Cerebellar cortex (tissue), 1 donor: ENCODE data around the gene PLB1.

Experiments used
- DNase-seq: peaks from one replicate; pipeline ENCODE4 v3.0.0-alpha.2; 2015; ENCODE audit warnings: low spot score

The PLB1 gene

GRCh38 chr2:28591711-28592335 lies 96.0 kb downstream of the PLB1 start:
- DNase-seq: no peak

- no peak for DNase-seq
Observed at GRCh38 chr2:28592481-28592880, 96.6 kb downstream of the PLB1 start.

GRCh38 chr2:28593160-28593755 lies 97.4 kb downstream of the PLB1 start:
- no peak for DNase-seq

- DNase-seq: no peak
Observed at GRCh38 chr2:28594000-28594331, 98.1 kb downstream of the PLB1 start.

- DNase-seq: peak; percentile 92
Observed at GRCh38 chr2:28594332-28595108, 98.7 kb downstream of the PLB1 start.

GRCh38 chr2:28595323-28595722 lies 99.5 kb downstream of the PLB1 start:
- DNase-seq: no peak

- DNase-seq: no peak
Observed at GRCh38 chr2:28598484-28598883, 102.6 kb downstream of the PLB1 start.

GRCh38 chr2:28600181-28600580 lies 104.3 kb downstream of the PLB1 start:
- DNase-seq: no peak

GRCh38 chr2:28601616-28602015 lies 105.8 kb downstream of the PLB1 start:
- DNase-seq: no peak

GRCh38 chr2:28602136-28602660 lies 106.3 kb downstream of the PLB1 start:
- DNase-seq: no peak

- no peak for DNase-seq
Observed at GRCh38 chr2:28602751-28603639, 107.1 kb downstream of the PLB1 start.

- no peak for DNase-seq
Observed at GRCh38 chr2:28603821-28604220, 108.0 kb downstream of the PLB1 start.

- DNase-seq: no peak
Observed at GRCh38 chr2:28604284-28604843, 108.5 kb downstream of the PLB1 start.

- DNase-seq: peak; percentile 48
Observed at GRCh38 chr2:28606986-28607441, 111.2 kb downstream of the PLB1 start.

- DNase-seq: peak; percentile 95
Observed at GRCh38 chr2:28607730-28608499, 112.1 kb downstream of the PLB1 start.

- no peak for DNase-seq
Observed at GRCh38 chr2:28608500-28609424, 112.9 kb downstream of the PLB1 start.

- DNase-seq: no peak
Observed at GRCh38 chr2:28610583-28611201, 114.8 kb downstream of the PLB1 start.

- DNase-seq: no peak
Observed at GRCh38 chr2:28612131-28612812, 116.4 kb downstream of the PLB1 start.

- no peak for DNase-seq
Observed at GRCh38 chr2:28613186-28613585, 117.3 kb downstream of the PLB1 start.
